CD14-positive monocyte (primary cell): Measurements from ENCODE around the gene TMEM132A. TPM values are rescaled to one million over a fixed set of nuclear protein-coding genes. Genes with fewer than 3 reads are reported as not detected.

Source experiments
- DNase-seq, 3 donors: peaks; one replicate each; pipeline ENCODE4 v3.0.0-alpha.2; 2011 to 2022
- H2AFZ ChIP-seq: 2 replicates; pipeline ENCODE4 v1.6.0; 2012; ENCODE audit warnings: mild to moderate bottlenecking, low read depth, low read length, inconsistent platforms; ENCODE audit not compliant: insufficient read depth, poor library complexity, severe bottlenecking
- H3K27ac ChIP-seq, 2 donors: 1 replicate in 1 of 2; 2 replicates in 1 of 2; pipeline ENCODE4 v1.5.1; 2012 to 2013; ENCODE audit warnings: low read length in 2 of 2, control low read depth in 1 of 2, inconsistent platforms in 1 of 2, low read depth in 1 of 2, mild to moderate bottlenecking in 1 of 2
- H3K27me3 ChIP-seq, 2 donors: one replicate each; pipeline versions ENCODE4 v1.6.0 to v1.6.1; 2011 to 2013; ENCODE audit warnings: low read length in 2 of 2; ENCODE audit not compliant: control insufficient read depth in 2 of 2, insufficient read depth in 2 of 2
- H3K36me3 ChIP-seq, 2 donors: replicated peaks in 1 of 2; 1 replicate in 1 of 2; 2 replicates in 1 of 2; pipeline versions ENCODE4 v1.5.1 to v1.6.1; 2012 to 2013; ENCODE audit warnings: low read length in 2 of 2, control low read depth in 1 of 2, inconsistent platforms in 1 of 2, mild to moderate bottlenecking in 1 of 2; ENCODE audit not compliant: insufficient read depth in 2 of 2, control insufficient read depth in 1 of 2
- H3K4me1 ChIP-seq, 2 donors: 1 replicate in 1 of 2; 2 replicates in 1 of 2; pipeline versions ENCODE4 v1.5.1 to v1.6.1; 2012 to 2013; ENCODE audit warnings: low read length in 2 of 2, control low read depth in 1 of 2, inconsistent platforms in 1 of 2, mild to moderate bottlenecking in 1 of 2, moderate library complexity in 1 of 2; ENCODE audit not compliant: insufficient read depth in 2 of 2, control insufficient read depth in 1 of 2
- H3K4me2 ChIP-seq: replicated peaks from 2 replicates; pipeline ENCODE3; 2012; ENCODE audit warnings: low read length, moderate library complexity, mild to moderate bottlenecking; ENCODE audit not compliant: poor library complexity, severe bottlenecking; ENCODE audit errors: extremely low read depth
- H3K4me3 ChIP-seq, 3 experiments: fragments of 200-600 bp in 1 of 3; sonication (generic) in 1 of 3; replicated peaks in 1 of 3; 1 replicate in 2 of 3; 2 replicates in 1 of 3; pipeline ENCODE4 v1.5.1; 2011 to 2013; ENCODE audit warnings: low read length in 3 of 3, mild to moderate bottlenecking in 3 of 3, control low read depth in 2 of 3, low read depth in 2 of 3, inconsistent platforms in 1 of 3, moderate library complexity in 1 of 3
- H3K79me2 ChIP-seq: 2 replicates; pipeline ENCODE4 v1.6.0; 2012; ENCODE audit warnings: mild to moderate bottlenecking, control low read depth, inconsistent platforms, low read length, moderate library complexity; ENCODE audit not compliant: insufficient read depth
- H3K9ac ChIP-seq: 2 replicates; pipeline ENCODE4 v1.6.0; 2017; ENCODE audit warnings: low read length, mild to moderate bottlenecking; ENCODE audit not compliant: insufficient read depth, poor library complexity, severe bottlenecking
- H3K9me3 ChIP-seq, 2 donors: replicated peaks in 1 of 2; 1 replicate in 1 of 2; 2 replicates in 1 of 2; pipeline versions ENCODE4 v1.5.1 to v1.6.1; 2012 to 2013; ENCODE audit warnings: low read length in 2 of 2, control low read depth in 1 of 2; ENCODE audit not compliant: control insufficient read depth in 1 of 2, insufficient read depth in 1 of 2
- H4K20me1 ChIP-seq: 2 replicates; pipeline ENCODE4 v1.6.0; 2012; ENCODE audit warnings: mild to moderate bottlenecking, low read length, control low read depth, moderate library complexity; ENCODE audit not compliant: insufficient read depth
- H3K27ac Mint-ChIP-seq, 7 donors: one replicate each; pipeline ENCODE4 v1.8.0; 2020; ENCODE audit warnings: mild to moderate bottlenecking in 7 of 7, mixed read lengths in 7 of 7, moderate library complexity in 6 of 7, inconsistent platforms in 2 of 7
- H3K27me3 Mint-ChIP-seq, 3 donors: one replicate each; pipeline ENCODE4 v1.8.0; 2021 to 2022; ENCODE audit warnings: low read depth in 3 of 3, mild to moderate bottlenecking in 3 of 3, mixed read lengths in 3 of 3, moderate library complexity in 3 of 3, inconsistent platforms in 1 of 3
- H3K36me3 Mint-ChIP-seq, 2 donors: one replicate each; pipeline ENCODE4 v1.8.0; 2020; ENCODE audit warnings: mixed read lengths in 2 of 2, inconsistent platforms in 1 of 2, mild to moderate bottlenecking in 1 of 2
- H3K4me1 Mint-ChIP-seq: one replicate; pipeline ENCODE4 v1.8.0; 2020; ENCODE audit warnings: mild to moderate bottlenecking, mixed read lengths
- H3K4me3 Mint-ChIP-seq, 2 donors: one replicate each; pipeline ENCODE4 v1.8.0; 2020; ENCODE audit warnings: mild to moderate bottlenecking in 2 of 2, mixed read lengths in 2 of 2, moderate library complexity in 1 of 2
- H3K9me3 Mint-ChIP-seq, 7 donors: one replicate each; pipeline ENCODE4 v1.8.0; 2020 to 2022; ENCODE audit warnings: mixed read lengths in 7 of 7, mild to moderate bottlenecking in 6 of 7, moderate library complexity in 6 of 7, inconsistent platforms in 2 of 7
- CTCF ChIP-seq: fragments of 200-600 bp; IDR thresholded peaks from one replicate; pipeline ENCODE4 v1.8.0; 2022; ENCODE audit warnings: antibody characterized with exemption, mild to moderate bottlenecking
- WGBS: methylation state at CpG from one replicate; pipeline ENCODE4 v1.1.5; 2013; ENCODE audit warnings: missing lambda C conversion rate; ENCODE audit not compliant: insufficient coverage; 5-methylcytosine and 5-hydroxymethylcytosine counted together
- intact Hi-C, 2 donors: fragments of 100-400 bp; cut with micrococcal nuclease; formaldehyde crosslinking; loops; one replicate each; pipeline versions ENCODE4 v1.15.0 to v1.15.1; 2023
- polyA plus RNA-seq, 3 donors: library from polyadenylated mRNA; depleted of rRNA in 1 of 3; unstranded in 2 of 3; stranded (reverse) in 1 of 3; fragments of 300-500 nt in 2 of 3; fragments of >200 nt in 1 of 3; fragmentation: Illumina TruSeq in 2 of 3; gene quantifications; 1 replicate in 2 of 3; 2 replicates in 1 of 3; pipeline ENCODE4 v1.2.3, GENCODE V29; 2012 to 2021

The TMEM132A gene
- polyA plus RNA-seq, 3 donors: 0.01 to 0.31 (median 0.21) TPM

DNA sequence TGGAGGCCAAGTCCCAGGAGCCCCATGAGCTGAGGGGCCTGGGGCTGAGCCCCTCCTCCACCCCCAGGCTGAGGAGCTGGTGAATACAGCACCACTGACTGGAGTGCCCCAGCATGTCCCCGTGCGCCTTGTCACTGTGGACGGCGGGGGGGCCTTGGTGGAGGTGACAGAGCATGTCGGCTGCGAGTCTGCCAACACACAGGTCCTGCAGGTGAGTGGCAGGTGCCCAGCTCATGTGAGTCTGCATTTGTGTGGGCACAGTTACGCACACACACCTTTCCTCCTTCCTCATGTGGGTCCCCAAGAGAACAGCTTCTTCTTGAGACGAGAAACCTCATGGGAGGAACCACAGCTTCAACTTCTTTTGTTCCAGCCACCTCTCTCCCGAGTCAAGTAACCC lies 7.7 kb downstream of the TMEM132A start:
- H3K9me3 Mint-ChIP-seq: peaks cover 0 to 2% (median 0%) of the 10 kb centered on the region in 7 donors
- Histone ChIP-seq H3K27me3 (peaks cover 0 to 16% of the 10 kb centered on the region in 2 donors), H2AFZ (no peak overlapping the region), H3K4me1 (no peaks in the 10 kb centered on the region), H3K36me3 (peaks cover 5 to 9% of the 10 kb centered on the region in 2 donors), H3K4me3 (no peak overlapping the region), H3K79me2 (no peaks in the 10 kb centered on the region), H3K9ac (no peak overlapping the region), H3K9me3 (no peaks in the 10 kb centered on the region), H3K4me2 (no peak overlapping the region), H4K20me1 (peaks cover 30% of the 10 kb centered on the region), H3K27ac (no peak overlapping the region)
- H3K4me3 Mint-ChIP-seq: peak overlapping the region in 1 of 2 donors; percentile 28
- H3K4me1 Mint-ChIP-seq: peaks cover 5% of the 10 kb centered on the region
- H3K27ac Mint-ChIP-seq: no peak overlapping the region
- 86% methylated on average over 7 of the region's 9 CpGs for WGBS
- peaks cover 4 to 8% of the 10 kb centered on the region in 2 donors for H3K36me3 Mint-ChIP-seq
- DNase-seq: no peak
- TF ChIP-seq CTCF: no peak
- intact Hi-C loops: no loop called here
- H3K27me3 Mint-ChIP-seq: peaks cover 28 to 38% (median 37%) of the 10 kb centered on the region in 3 donors

GRCh38 chr11:60932605-60933356 lies 8.5 kb downstream of the TMEM132A start:
- H3K27me3 ChIP-seq: peaks cover 0 to 10% of the 10 kb centered on the region in 2 donors
- no peak for TF ChIP-seq CTCF
- no peak overlapping the region for H3K27ac ChIP-seq
- DNase-seq: peak in 1 of 3 donors; percentile 26
- no peaks in the 10 kb centered on the region for H3K79me2 ChIP-seq
- H3K4me2 ChIP-seq: no peak overlapping the region
- H3K9me3 ChIP-seq: no peaks in the 10 kb centered on the region
- 80% methylated on average over 1 of the region's 5 CpGs for WGBS
- Mint-ChIP-seq H3K36me3 (peaks cover 12 to 16% of the 10 kb centered on the region in 2 donors), H3K4me1 (peaks cover 5% of the 10 kb centered on the region), H3K9me3 (peaks cover 0 to 2% (median 0%) of the 10 kb centered on the region in 7 donors), H3K4me3 (no peak overlapping the region), H3K27me3 (peaks cover 23 to 29% (median 29%) of the 10 kb centered on the region in 3 donors), H3K27ac (no peak overlapping the region)
- no peak overlapping the region for H3K4me3 ChIP-seq
- no peak overlapping the region for H2AFZ ChIP-seq
- H3K36me3 ChIP-seq: peaks cover 13 to 15% of the 10 kb centered on the region in 2 donors
- intact Hi-C loops: no loop called here
- H4K20me1 ChIP-seq: peaks cover 38% of the 10 kb centered on the region
- no peaks in the 10 kb centered on the region for H3K4me1 ChIP-seq
- H3K9ac ChIP-seq: no peak overlapping the region
